ENCODE data around the gene LYZL6.

- no peak for TF ChIP-seq CTCF (IDR thresholded peaks at IDR 0.05)
- TF ChIP-seq POLR2A (IDR thresholded peaks at IDR 0.05) = no peak
Measured at GRCh38 chr17:35895636-35896587, 47.6 kb downstream of the LYZL6 start.

All from thyroid gland (tissue), 4 donors.